ENCODE measurements around the gene KDM2A. TPM values are rescaled to one million over a fixed set of nuclear protein-coding genes. Genes with fewer than 3 reads are reported as not detected.

Gene KDM2A
- total RNA-seq, 1 experiment from 2014 or later, result 16.2 TPM

DNA sequence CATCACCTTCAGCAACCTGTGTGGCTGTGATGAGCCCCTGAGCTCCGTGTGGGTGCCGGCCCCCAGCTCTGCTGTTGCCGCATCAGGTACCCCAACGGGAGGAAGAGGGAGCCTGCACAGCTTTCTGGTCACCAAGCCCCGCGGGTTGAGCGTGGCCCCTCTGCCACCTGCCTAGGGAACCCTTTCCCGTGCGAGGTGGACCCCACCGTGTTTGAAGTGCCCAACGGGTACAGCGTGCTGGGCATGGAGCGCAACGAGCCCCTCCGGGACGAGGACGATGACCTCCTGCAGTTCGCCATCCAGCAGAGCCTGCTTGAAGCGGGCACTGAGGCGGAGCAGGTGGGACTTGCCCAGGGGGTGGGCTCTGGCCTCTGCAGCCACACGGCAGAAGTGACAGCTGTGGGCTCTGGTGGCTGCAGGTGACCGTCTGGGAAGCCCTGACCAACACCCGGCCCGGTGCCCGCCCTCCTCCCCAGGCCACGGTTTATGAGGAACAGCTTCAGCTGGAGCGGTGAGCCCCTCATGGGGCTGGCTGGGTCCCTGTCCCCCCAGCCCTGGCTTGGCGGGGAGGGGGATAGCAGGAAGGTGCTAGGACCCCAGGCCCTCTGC is 182.4 kb downstream of the KDM2A start:
- DNase-seq (ENCODE audit: low spot score), result no peak

DNA sequence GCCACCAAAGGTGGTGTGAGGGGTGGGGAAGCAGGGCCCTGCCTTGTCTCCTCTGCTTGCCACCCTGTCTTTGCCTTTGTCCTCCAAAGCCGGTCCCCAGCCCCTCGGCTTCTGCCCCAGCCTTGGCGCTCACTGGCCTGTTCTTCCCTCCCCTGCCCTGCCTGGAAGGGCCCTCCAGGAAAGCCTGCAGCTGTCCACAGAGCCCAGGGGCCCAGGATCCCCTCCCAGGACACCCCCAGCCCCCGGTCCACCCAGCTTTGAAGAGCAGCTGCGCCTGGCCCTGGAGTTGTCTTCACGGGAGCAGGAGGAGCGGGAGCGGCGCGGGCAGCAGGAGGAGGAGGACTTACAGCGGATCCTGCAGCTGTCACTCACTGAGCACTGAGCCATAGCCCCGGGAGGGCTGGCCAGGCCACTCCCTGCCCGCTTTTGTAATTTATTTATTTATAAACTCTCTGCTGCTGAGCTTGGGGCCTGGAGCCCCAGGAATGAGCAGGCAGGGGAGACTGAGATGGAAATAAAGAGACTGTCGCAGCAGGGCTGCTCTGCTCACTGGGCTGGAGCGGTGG is 183.0 kb downstream of the KDM2A start:
- DNase-seq (ENCODE audit: low spot score), result peak; percentile 36

DNA sequence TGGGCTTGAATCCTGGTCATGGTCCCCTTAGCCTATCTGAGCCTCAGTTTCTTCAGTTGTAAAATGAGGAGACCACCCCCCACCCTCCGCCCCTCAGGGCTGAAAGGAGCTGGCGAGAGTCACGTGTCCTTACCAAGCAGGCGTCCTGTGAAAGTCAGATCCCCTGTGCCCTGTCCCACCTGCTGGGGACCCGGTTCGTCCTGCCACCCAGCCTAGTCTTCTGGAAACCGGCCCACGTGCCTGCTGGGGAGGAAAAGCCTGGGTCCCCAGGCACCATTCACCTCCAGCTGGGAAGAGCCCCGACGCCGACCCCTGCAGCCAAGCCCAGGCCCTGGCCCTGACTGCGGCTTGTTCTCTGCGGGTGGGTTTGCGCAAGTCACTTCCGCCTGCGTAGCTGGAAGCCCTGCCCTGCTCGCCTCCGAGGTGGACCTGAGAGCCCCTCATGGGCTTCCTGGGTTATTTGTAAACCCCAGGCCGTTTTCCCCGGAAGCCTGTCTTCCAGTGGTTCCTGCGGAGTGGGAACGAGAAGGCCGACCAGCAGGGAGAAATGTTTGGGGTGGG is 183.6 kb downstream of the KDM2A start:
- no peak for DNase-seq (ENCODE audit: low spot score)

DNA sequence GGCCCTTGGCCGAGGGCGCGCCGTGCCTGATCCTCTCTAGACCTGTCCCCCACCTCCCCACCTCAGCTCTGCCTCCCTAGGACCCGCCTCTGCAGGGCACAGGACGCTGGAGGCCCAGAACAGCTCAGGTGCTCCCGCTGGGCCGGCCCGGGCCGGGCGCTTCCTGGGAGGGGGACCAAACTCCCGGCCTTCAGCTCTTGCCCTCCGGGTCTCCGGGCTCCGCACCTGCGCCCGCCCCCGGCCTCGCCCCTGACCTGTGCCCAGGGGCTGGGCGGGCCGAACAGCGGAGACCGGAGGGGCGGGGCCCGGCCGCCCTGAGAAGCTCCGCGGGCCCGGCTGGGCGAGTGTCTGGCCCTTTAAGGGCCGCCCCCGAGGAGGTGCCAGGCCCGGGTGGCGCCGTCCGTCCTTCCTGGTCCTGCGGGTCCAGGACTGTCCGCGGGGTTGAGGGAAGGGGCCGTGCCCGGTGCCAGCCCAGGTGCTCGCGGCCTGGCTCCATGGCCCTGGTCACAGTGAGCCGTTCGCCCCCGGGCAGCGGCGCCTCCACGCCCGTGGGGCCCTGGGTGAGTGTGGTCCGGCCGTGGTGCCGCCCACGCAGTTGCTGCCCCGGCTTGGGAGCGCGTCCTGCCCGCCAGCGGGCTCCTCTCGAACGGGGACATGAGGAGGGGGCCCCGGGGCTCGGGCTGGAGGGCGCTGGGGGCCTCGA is 184.2 kb downstream of the KDM2A start, which contains the start of gene SSH3:
Gene SSH3, plus strand, starts transcription at position 399 of the 703 bp plus-strand sequence. Its CDS starts 96 bp downstream, at position 495.
- no peak for DNase-seq (ENCODE audit: low spot score)

DNA sequence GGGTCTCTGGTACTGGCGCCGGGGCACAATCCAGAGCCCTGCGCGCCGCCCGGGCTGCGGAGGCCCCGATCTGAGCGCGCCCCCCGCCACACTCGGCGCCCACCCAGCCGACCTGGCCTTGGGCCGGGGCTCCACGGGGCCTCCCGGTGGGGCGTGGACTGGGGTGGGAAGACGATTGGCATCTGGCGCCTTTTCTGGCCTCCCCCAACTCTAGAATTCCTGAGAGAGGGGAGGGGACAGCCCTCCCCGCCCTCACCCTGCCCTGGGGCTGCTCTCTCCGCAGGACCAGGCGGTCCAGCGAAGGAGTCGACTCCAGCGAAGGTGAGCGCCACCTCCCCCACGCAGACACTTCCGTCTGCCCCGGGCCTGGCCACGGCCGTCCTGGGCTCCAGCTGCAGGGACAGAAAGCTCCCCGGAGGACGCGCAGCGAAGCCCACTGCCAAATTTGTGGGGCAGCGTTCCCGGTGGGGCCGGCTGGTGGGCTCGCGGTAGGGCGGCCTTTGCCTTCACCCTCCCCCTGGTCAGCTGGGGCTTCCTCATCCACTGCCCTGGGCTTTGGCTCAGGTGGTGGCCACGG is 184.9 kb downstream of the KDM2A start:
- DNase-seq (ENCODE audit: low spot score), result no peak

DNA sequence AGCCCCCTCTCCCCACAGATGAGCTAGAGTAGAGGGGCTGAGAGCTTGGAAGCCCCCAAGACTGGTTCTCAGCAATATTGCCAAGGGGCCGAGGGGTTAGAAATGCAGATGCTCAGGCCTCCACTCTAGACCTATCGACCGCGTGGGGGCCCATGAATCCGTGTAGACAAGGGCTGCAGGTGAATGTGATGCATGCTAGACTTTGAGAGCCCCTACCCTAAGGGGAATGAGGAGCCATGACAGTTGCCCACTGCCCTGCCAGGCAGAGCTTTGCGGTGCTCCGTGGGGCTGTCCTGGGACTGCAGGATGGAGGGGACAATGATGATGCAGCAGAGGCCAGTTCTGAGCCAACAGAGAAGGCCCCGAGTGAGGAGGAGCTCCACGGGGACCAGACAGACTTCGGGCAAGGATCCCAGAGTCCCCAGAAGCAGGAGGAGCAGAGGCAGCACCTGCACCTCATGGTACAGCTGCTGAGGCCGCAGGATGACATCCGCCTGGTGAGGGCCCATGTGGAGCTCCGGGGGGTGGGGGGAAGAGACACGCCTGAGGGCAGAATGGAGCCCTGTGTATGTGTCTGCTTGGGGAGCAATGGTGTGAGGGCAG is 185.5 kb downstream of the KDM2A start:
- DNase-seq (ENCODE audit: low spot score), result no peak

DNA sequence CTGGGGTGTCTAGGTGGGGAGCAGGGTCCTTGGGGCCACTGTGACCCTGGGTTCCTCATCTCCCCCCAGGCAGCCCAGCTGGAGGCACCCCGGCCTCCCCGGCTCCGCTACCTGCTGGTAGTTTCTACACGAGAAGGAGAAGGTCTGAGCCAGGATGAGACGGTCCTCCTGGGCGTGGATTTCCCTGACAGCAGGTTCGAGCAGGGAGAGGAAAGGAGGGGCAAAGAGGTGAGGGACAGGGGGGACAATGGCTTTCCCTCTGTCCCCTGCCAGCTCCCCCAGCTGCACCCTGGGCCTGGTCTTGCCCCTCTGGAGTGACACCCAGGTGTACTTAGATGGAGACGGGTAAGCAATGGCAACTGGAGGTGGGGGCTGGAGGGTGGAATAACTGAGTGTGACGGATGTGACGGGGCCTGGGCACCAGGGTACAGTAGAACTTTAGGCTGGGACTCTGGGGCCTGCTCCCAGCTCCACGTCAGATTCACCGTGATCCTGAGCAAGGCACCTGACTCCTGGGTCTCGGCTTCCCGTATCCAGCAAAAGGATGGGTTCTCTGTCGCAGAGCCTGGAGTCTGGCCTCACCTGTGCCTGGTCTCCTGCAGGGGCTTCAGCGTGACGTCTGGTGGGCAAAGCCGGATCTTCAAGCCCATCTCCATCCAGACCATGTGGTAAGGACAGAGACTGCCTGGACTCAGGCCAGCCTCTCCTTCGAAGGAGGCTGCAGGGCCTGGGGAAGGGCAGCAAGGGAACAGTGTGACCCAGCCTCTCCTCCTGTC is 187.9 kb downstream of the KDM2A start:
- peak; percentile 2 for DNase-seq (ENCODE audit: low spot score)

DNA sequence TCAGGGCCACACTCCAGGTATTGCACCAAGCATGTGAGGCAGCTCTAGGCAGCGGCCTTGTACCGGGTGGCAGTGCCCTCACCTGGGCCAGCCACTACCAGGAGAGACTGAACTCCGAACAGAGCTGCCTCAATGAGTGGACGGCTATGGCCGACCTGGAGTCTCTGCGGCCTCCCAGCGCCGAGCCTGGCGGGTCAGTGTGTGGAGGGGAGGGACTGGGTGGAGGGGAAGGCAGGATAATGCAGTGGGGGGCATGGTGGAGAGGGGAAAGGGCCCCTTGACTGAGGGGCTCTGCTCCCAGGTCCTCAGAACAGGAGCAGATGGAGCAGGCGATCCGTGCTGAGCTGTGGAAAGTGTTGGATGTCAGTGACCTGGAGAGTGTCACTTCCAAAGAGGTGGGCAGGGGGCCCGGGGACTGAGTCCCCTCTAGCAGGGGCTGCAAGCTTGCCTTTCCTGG is 188.5 kb downstream of the KDM2A start:
- DNase-seq (ENCODE audit: low spot score), result peak; percentile 1

Other genes with a start within 250 kb of the KDM2A start
- 17.1 and 21.6 TPM in 2 replicates for gene PC, start 160.9 kb upstream of the KDM2A start, total RNA-seq (2014; rRNA removed; shearing (Covaris generic))
- not detected in 2 replicates for gene C11orf86, start 144.0 kb upstream of the KDM2A start, total RNA-seq (2014; rRNA removed; shearing (Covaris generic))
- gene SYT12, start 96.1 kb upstream of the KDM2A start, total RNA-seq (2014; rRNA removed; shearing (Covaris generic)), result 0.08 TPM in 1 of 2 replicates, not detected in the other
- not detected in 2 replicates for gene RHOD, start 62.4 kb upstream of the KDM2A start, total RNA-seq (2014; rRNA removed; shearing (Covaris generic))
- 15.2 and 16.3 TPM in 2 replicates for gene GRK2, start 147.2 kb downstream of the KDM2A start, total RNA-seq (2014; rRNA removed; shearing (Covaris generic))
- 5.6 and 6.1 TPM in 2 replicates for gene ANKRD13D, start 170.0 kb downstream of the KDM2A start, total RNA-seq (2014; rRNA removed; shearing (Covaris generic))
- gene SSH3, start 184.3 kb downstream of the KDM2A start, total RNA-seq (2014; rRNA removed; shearing (Covaris generic)), result 6.5 and 8.5 TPM in 2 replicates
- 71.6 and 77.4 TPM in 2 replicates for gene POLD4, start 234.3 kb downstream of the KDM2A start, total RNA-seq (2014; rRNA removed; shearing (Covaris generic))

Data from H4 (cell line).